HEK293T (cell line): ENCODE results near the gene SCN10A.

ENCODE experiments used
- CTCF ChIA-PET: fragments of 350-600 bp; formaldehyde crosslinking; extraction: SDS; loops from one replicate; lab custom pipeline; 2021; ENCODE audit warnings: antibody characterized with exemption, inconsistent platforms; lab: Yijun Ruan, JAX
- POLR2A ChIA-PET: fragments of 350-600 bp; formaldehyde crosslinking; extraction: SDS; loops from one replicate; lab custom pipeline; 2020; ENCODE audit warnings: antibody characterized with exemption, inconsistent platforms; lab: Yijun Ruan, JAX
- DNase-seq: peaks from one replicate; pipeline ENCODE4 v3.0.0; 2012; ENCODE audit warnings: mixed read lengths; ENCODE audit errors: extremely low spot score
- ARNT ChIP-seq: fragments of 450-650 bp; IDR thresholded peaks from 2 replicates; pipeline ENCODE4 v1.6.1; 2017; ENCODE audit warnings: mild to moderate bottlenecking
- BHLHE40 ChIP-seq: fragments of 450-650 bp; IDR thresholded peaks from 2 replicates; pipeline ENCODE4 v1.6.1; 2016; ENCODE audit warnings: mild to moderate bottlenecking, moderate library complexity, borderline replicate concordance
- CTBP1 ChIP-seq: fragments of 450-650 bp; IDR thresholded peaks from 2 replicates; pipeline ENCODE4 v1.6.1; 2016; ENCODE audit warnings: borderline replicate concordance
- ELF4 ChIP-seq: fragments of 450-650 bp; IDR thresholded peaks from 2 replicates; pipeline ENCODE4 v1.6.1; 2017; ENCODE audit warnings: antibody characterized with exemption
- FOXA1 ChIP-seq: fragments of 450-650 bp; IDR thresholded peaks from 2 replicates; pipeline ENCODE4 v1.6.1; 2016; ENCODE audit warnings: mild to moderate bottlenecking
- FOXK2 ChIP-seq: fragments of 450-650 bp; IDR thresholded peaks from 2 replicates; pipeline ENCODE4 v1.6.1; 2016; ENCODE audit warnings: mild to moderate bottlenecking
- FOXM1 ChIP-seq: fragments of 450-650 bp; IDR thresholded peaks from 2 replicates; pipeline ENCODE4 v1.6.1; 2017; ENCODE audit warnings: mild to moderate bottlenecking, borderline replicate concordance
- HDGF ChIP-seq: fragments of 450-650 bp; IDR thresholded peaks from 2 replicates; pipeline ENCODE4 v1.6.1; 2017; ENCODE audit warnings: antibody characterized with exemption, borderline replicate concordance
- L3MBTL2 ChIP-seq: fragments of 450-650 bp; conservative IDR thresholded peaks from 2 replicates; pipeline ENCODE4 v1.6.1; 2016; ENCODE audit warnings: mild to moderate bottlenecking
- LEF1 ChIP-seq: fragments of 450-650 bp; IDR thresholded peaks from 2 replicates; pipeline ENCODE4 v1.6.1; 2017; ENCODE audit warnings: mild to moderate bottlenecking, borderline replicate concordance
- NFRKB ChIP-seq: fragments of 450-650 bp; IDR thresholded peaks from 2 replicates; pipeline ENCODE4 v1.6.1; 2016; ENCODE audit warnings: mild to moderate bottlenecking, moderate library complexity
- SP1 ChIP-seq: fragments of 450-650 bp; IDR thresholded peaks from 2 replicates; pipeline ENCODE4 v1.6.1; 2017
- SUZ12 ChIP-seq: fragments of 450-650 bp; IDR thresholded peaks from 2 replicates; pipeline ENCODE4 v1.6.1; 2016; ENCODE audit warnings: mild to moderate bottlenecking
- TARDBP ChIP-seq: fragments of 450-650 bp; IDR thresholded peaks from 2 replicates; pipeline ENCODE4 v1.6.1; 2016
- ZNF384 ChIP-seq: fragments of 450-650 bp; IDR thresholded peaks from 2 replicates; pipeline ENCODE4 v1.6.1; 2016
- TF ChIP-seq, protein P1 (sequence below): fragments of 450-650 bp; IDR thresholded peaks from 2 replicates; pipeline ENCODE4 v1.6.1; 2016

The SCN10A gene

DNA sequence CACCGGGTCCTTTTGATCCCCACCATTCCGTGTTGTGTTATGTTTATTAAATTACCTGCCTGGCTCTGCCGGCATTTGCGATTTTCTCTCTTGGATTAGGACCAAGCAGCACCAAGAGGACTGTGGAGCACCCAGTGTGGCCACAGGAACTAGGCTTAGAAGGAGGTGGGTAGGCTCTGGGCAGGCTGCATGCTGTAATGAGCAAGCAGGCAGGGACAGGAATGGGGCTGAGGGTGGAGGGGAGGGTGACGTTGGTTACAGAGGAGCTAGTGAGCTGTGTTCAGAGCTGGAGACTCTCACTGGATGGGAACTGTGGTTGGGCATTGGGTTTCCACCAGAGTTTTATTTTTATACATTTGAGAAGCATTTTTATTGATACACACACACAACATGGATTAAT, 158.6 kb downstream of the SCN10A start:
- TF ChIP-seq FOXA1 = no peak
- no peak for TF ChIP-seq L3MBTL2
- TF ChIP-seq ZNF384 = no peak
- DNase-seq = no peak
- ChIA-PET POLR2A (no interaction called here), CTCF (interaction anchor here (3.3 kb wide), 1 partner anchor 137 kb away, joined by 31 read pairs; no protein-coding TSS in a partner anchor)

DNA sequence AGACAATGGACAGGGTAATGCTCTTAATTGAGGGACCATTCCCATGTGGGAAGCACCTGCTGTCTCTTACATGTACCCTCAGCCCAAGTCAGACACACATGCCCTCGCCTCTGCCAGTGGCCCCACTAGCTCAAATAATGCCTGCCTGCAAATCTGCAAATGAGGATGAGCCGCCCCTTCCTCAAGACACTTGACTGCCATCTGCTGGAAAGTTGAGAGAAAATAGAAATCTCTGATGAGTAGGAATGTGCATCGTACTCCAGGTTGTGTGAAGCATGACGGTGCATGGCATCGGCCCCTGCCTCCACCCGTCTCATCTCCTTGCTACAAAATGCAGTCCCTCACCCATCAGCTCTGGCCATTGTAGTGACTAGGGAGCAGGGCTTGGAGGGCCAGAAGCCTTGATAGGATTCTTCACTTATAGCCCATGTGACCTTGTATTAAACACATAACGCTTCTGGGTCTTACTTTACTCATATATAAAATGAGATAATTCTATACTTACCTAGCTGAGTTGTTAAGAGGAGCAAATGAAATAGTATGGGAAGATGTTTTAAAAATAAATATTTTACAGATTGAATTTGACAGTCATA, 160.2 kb downstream of the SCN10A start:
- TF ChIP-seq ZNF384 (no peak), BHLHE40 (no peak), ARNT (no peak), CTBP1 (no peak), LEF1 (no peak), HDGF (no peak), TARDBP (no peak), L3MBTL2 (no peak), NFRKB (no peak), FOXA1 (no peak), ELF4 (no peak), FOXM1 (no peak), SUZ12 (no peak), SP1 (no peak), FOXK2 (no peak)
- TF ChIP-seq, protein P1, sequence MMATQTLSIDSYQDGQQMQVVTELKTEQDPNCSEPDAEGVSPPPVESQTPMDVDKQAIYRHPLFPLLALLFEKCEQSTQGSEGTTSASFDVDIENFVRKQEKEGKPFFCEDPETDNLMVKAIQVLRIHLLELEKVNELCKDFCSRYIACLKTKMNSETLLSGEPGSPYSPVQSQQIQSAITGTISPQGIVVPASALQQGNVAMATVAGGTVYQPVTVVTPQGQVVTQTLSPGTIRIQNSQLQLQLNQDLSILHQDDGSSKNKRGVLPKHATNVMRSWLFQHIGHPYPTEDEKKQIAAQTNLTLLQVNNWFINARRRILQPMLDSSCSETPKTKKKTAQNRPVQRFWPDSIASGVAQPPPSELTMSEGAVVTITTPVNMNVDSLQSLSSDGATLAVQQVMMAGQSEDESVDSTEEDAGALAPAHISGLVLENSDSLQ = no peak
- POLR2A ChIA-PET = no interaction called here
- CTCF ChIA-PET = interaction anchor here (0.5 to 3.3 kb wide), 9 partner anchors 9 to 623 kb away, joined by 3 to 31 read pairs (median 3); no protein-coding TSS in a partner anchor
- peak; percentile 57 for DNase-seq

GRCh38 chr3:38653685-38654537, 162.1 kb downstream of the SCN10A start:
- DNase-seq = no peak
- ChIA-PET POLR2A (interaction anchor here (1.0 kb wide), 1 partner anchor 132 kb away, joined by 3 read pairs; no protein-coding TSS in a partner anchor), CTCF (interaction anchor here (0.7 to 3.8 kb wide), 3 partner anchors 32 to 133 kb away, joined by 3 to 31 read pairs (median 30); no protein-coding TSS in a partner anchor)
- TF ChIP-seq SUZ12 (no peak), ZNF384 (no peak), NFRKB (no peak), CTBP1 (no peak), TARDBP (no peak), ARNT (no peak), FOXK2 (no peak), HDGF (no peak), LEF1 (no peak), ELF4 (no peak)
- TF ChIP-seq, protein P1 = no peak

- ChIA-PET POLR2A (no interaction called here), CTCF (interaction anchor here (3.8 kb wide), 1 partner anchor 132 kb away, joined by 30 read pairs; no protein-coding TSS in a partner anchor)
- TF ChIP-seq BHLHE40 (no peak), FOXM1 (no peak), FOXA1 (no peak), LEF1 (no peak), ZNF384 (no peak), ARNT (no peak), L3MBTL2 (no peak), CTBP1 (no peak), SUZ12 (no peak), ELF4 (no peak), SP1 (no peak), TARDBP (no peak), FOXK2 (no peak)
- TF ChIP-seq, protein P1 = no peak
- no peak for DNase-seq
These were observed 163.1 kb downstream of the SCN10A start for GRCh38 chr3:38652934-38653333.

DNA sequence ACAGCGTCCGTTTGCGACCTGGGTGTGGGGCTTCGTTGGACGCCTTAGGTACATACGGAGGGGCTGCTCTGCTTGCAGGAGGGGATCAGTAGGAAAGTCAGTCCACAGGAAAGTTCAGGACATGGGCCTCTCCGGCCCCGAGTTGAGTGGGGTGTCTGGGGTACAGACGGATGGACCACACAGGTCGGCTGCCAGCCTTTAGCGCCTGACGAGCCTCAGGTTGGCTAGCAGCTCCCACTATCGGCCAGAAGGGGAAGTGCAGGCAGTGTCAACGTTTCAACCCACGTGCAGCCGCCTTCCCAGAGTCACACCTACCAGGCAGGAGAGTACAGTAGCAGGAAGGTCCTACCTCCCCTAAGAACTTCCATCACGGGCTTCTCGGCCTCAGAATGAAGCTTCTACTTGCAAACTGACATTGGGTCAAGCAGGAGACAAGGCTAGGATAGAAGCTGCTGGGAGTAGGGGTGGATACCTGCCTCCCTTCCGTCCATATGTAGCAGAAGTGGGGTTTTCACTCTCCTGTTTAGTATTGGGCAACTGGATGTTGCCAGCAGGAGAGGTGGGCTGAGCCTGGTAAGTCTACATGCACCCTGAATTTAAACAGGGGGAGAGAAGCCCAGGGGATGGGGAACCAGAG, 164.7 kb downstream of the SCN10A start:
- DNase-seq = peak; percentile 81
- ChIA-PET CTCF (interaction anchor here (0.7 to 3.8 kb wide), 6 partner anchors 15 to 188 kb away, joined by 3 to 30 read pairs (median 3); no protein-coding TSS in a partner anchor), POLR2A (no interaction called here)
- peak; percentile 99 for TF ChIP-seq L3MBTL2
- TF ChIP-seq BHLHE40 = no peak
- no peak for TF ChIP-seq SUZ12
- no peak for TF ChIP-seq ARNT
- TF ChIP-seq CTBP1 = no peak
- TF ChIP-seq HDGF = no peak
